ENCODE data around the gene GMCL1.

DNA sequence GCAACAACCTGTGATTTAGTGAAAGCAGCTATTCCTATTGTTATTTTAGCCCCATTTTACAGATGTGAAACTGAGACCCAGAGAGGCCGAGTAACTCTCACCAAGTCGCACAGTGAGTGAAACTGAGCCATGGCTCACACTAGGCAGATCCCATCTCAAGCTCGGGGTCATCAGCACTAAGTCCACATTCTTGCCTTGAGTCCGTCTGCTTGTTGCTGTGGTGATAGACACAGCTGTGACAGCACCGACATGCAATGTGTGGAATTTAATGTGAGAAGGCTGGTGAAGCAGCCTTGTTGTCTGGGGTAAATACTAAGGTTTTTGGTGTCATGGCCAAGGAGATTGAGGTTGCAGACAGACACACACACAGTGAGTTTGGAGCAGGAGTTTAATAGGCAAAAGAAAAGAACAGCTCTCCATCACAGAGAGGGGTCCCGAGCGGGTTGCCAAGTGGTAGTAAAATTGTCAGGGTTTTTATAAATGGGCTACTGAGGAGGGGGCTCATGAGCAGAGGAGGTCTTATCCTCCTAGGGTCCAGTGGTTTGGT, 40.2 kb upstream of the GMCL1 start:
- TF ChIP-seq, protein P1, sequence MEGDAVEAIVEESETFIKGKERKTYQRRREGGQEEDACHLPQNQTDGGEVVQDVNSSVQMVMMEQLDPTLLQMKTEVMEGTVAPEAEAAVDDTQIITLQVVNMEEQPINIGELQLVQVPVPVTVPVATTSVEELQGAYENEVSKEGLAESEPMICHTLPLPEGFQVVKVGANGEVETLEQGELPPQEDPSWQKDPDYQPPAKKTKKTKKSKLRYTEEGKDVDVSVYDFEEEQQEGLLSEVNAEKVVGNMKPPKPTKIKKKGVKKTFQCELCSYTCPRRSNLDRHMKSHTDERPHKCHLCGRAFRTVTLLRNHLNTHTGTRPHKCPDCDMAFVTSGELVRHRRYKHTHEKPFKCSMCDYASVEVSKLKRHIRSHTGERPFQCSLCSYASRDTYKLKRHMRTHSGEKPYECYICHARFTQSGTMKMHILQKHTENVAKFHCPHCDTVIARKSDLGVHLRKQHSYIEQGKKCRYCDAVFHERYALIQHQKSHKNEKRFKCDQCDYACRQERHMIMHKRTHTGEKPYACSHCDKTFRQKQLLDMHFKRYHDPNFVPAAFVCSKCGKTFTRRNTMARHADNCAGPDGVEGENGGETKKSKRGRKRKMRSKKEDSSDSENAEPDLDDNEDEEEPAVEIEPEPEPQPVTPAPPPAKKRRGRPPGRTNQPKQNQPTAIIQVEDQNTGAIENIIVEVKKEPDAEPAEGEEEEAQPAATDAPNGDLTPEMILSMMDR (IDR thresholded peaks at IDR 0.05), result no peak
- TF ChIP-seq POLR2A (IDR thresholded peaks at IDR 0.05), result no peak

Data from right lobe of liver (tissue), 4 donors.